Psoas muscle (tissue), 8 donors: Measurements from ENCODE around the gene DTD1. TPM values are rescaled to one million over a fixed set of nuclear protein-coding genes. Genes with fewer than 3 reads are reported as not detected.

Experiments used
- ATAC-seq, 4 donors: fragments of 200-7000 bp; cut with Tn5 transposase; one replicate each; pipeline ENCODE4 v1.9.1; 2020; ENCODE audit warnings: moderate library complexity in 3 of 4, mild to moderate bottlenecking in 2 of 4
- DNase-seq, 2 donors: peaks; one replicate each; pipeline ENCODE4 v3.0.0-alpha.2; 2020
- H3K27ac ChIP-seq: fragments of 200-600 bp; one replicate; pipeline ENCODE4 v1.8.0; 2022
- H3K27me3 ChIP-seq, 3 donors: fragments of 200-600 bp in 1 of 3; one replicate each; pipeline versions ENCODE4 v1.6.1 to v1.8.0; 2013 to 2022; ENCODE audit warnings: low read length in 2 of 3, mild to moderate bottlenecking in 2 of 3, moderate library complexity in 1 of 3; ENCODE audit not compliant: insufficient read depth in 3 of 3
- H3K36me3 ChIP-seq, 2 donors: fragments of 200-600 bp in 1 of 2; one replicate each; pipeline versions ENCODE4 v1.6.1 to v1.8.0; 2013 to 2022; ENCODE audit warnings: low read depth in 1 of 2, mild to moderate bottlenecking in 1 of 2, moderate library complexity in 1 of 2; ENCODE audit not compliant: insufficient read depth in 1 of 2
- H3K4me1 ChIP-seq: fragments of 200-600 bp; one replicate; pipeline ENCODE4 v1.8.0; 2022
- H3K4me3 ChIP-seq: fragments of 200-600 bp; one replicate; pipeline ENCODE4 v1.8.0; 2022; ENCODE audit warnings: mild to moderate bottlenecking
- H3K9me3 ChIP-seq: fragments of 200-600 bp; one replicate; pipeline ENCODE4 v1.8.0; 2022
- CTCF ChIP-seq: fragments of 200-600 bp; IDR thresholded peaks from one replicate; pipeline ENCODE4 v1.8.0; 2022; ENCODE audit warnings: antibody characterized with exemption
- WGBS, 3 donors: extraction: QIAGEN DNeasy Blood & Tissue Kit; methylation state at CpG; one replicate each; pipeline versions ENCODE4 v1.1.6 to v1.1.7; 2013; 5-methylcytosine and 5-hydroxymethylcytosine counted together
- intact Hi-C, 2 donors: fragments of 100-400 bp; cut with DNase I; formaldehyde crosslinking; loops; one replicate each; pipeline versions ENCODE4 v1.11.0 to v1.14.2; 2022
- polyA plus RNA-seq, 3 donors: library from polyadenylated mRNA; stranded (reverse); fragments of 200-250 nt; gene quantifications; one replicate each; pipeline ENCODE4 v1.2.3, GENCODE V29; 2013
- total RNA-seq, 4 donors: library from RNA; stranded (reverse); fragmentation: NEBNext Ultra II Directional in 2 of 4; extraction: Animal tissue kit (Norgen Biotek cat#: 25700) in 2 of 4; gene quantifications; one replicate each; pipeline versions ENCODE4 v1.2.1 to v1.2.4, GENCODE V29; 2021 to 2023
- donor health status: healthy with polysubstance abuse.
- donor health status: DM: no; HTN: no; CAD: no; lungs with moderate emphysema.
- donor health status: Bipolar disorder and iron deficiency.
- donor health status: healthy.
- donor health status: DM: yes; HTN: yes; CAD: no.
- donor health status: DM: no; HTN: no; CAD: no.
- donor health status: DM: no; HTN: no; CAD: no.
- donor health status: DM: yes; HTN: yes; CAD: no.

The DTD1 gene
- total and polyA plus RNA-seq, 7 donors, result 12.4 to 20.7 (median 18.2) TPM

DNA sequence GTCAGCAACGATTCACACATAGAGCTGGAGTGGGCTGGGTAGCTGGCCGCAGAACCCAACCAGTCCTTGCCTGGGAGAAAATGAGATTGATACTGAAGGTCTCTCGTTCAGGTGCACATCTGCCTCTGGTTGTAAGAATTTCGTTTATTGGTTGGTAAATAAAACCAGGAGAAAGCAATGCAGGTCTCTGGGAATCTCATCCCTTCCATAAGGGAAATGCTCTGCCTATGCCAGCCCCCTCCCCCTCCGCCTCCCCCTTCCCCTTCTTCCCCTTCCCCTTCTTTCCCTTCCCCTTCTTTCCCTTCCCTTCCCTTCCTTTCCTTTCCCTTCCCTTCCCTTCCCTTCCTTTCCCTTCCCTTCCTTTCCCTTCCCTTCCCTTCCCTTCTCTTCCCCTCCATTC, 107.3 kb downstream of the DTD1 start:
- ATAC-seq (no peak), DNase-seq (no peak)
- H3K4me3 ChIP-seq, result no peak overlapping the region
- no peaks in the 10 kb centered on the region for H3K27me3 ChIP-seq
- no peaks in the 10 kb centered on the region for H3K4me1 ChIP-seq
- WGBS, 3 donors, result 75 to 78% (median 75%) methylated on average over 5 of the region's 5 CpGs
- intact Hi-C loops, result no loop called here
- TF ChIP-seq CTCF, result no peak
- no peaks in the 10 kb centered on the region for H3K9me3 ChIP-seq
- no peak overlapping the region for H3K27ac ChIP-seq
- H3K36me3 ChIP-seq, result no peaks in the 10 kb centered on the region

GRCh38 chr20:18698735-18699380, 111.0 kb downstream of the DTD1 start:
- intact Hi-C loops, result no loop called here
- DNase-seq, result no peak
- ATAC-seq, result no peak
- H3K4me1 ChIP-seq, result no peaks in the 10 kb centered on the region
- H3K27me3 ChIP-seq, result no peaks in the 10 kb centered on the region
- H3K36me3 ChIP-seq, result no peaks in the 10 kb centered on the region
- no peaks in the 10 kb centered on the region for H3K9me3 ChIP-seq
- H3K27ac ChIP-seq, result no peak overlapping the region
- no peak for TF ChIP-seq CTCF
- H3K4me3 ChIP-seq, result no peak overlapping the region
- WGBS, 3 donors, result 92 to 94% (median 94%) methylated on average over 4 of the region's 4 CpGs

DNA sequence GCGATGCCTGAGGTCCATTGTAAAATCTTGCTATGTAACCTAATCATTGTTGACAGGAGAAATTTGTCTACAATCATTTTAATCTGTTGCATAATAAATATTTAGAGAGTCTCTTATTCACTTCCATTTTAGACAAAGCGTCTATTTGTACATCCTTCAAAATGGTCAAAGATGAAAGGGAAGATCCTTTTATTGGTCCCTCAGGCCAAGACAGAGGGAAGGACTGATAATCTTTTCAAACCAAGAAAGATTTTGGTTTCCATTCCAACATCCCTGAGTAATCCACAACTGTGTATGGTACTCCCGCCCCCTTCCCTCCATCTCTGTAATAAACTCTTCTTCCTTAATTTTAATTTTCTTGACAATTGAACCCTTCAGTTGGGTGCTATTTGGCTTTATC, 114.1 kb downstream of the DTD1 start:
- intact Hi-C loops, result no loop called here
- ATAC-seq, result no peak
- 80 to 97% (median 97%) methylated on average over 3 of the region's 3 CpGs for WGBS, 3 donors

DNA sequence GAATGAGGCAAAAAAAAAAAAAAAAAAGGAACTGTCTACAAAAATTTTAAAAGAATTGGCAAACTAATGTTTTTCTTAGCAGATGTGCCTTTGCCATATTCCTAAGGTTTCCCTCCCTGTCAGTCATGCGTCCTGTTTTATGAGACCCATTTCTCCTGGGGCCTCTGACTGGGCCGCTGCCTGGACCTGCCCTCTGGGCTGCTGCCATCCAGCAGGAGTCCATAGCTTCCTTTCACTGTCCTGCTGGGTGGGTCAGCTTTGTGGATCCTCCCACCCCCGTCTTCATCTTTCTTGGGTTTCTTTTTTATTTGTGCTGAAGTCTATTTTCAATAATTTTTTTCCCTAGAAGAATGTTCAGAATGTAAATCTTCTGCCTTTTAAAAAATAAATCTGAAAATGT, 114.9 kb downstream of the DTD1 start:
- 31 to 46% (median 39%) methylated on average over 3 of the region's 3 CpGs for WGBS, 3 donors
- H3K4me3 ChIP-seq, result no peak overlapping the region
- H3K4me1 ChIP-seq, result peaks cover 3% of the 10 kb centered on the region
- no peak for TF ChIP-seq CTCF
- DNase-seq (peak; percentile 37 to 74), ATAC-seq (no peak)
- H3K27me3 ChIP-seq, result no peaks in the 10 kb centered on the region
- no peaks in the 10 kb centered on the region for H3K36me3 ChIP-seq
- intact Hi-C loops, result no loop called here
- H3K9me3 ChIP-seq, result no peaks in the 10 kb centered on the region
- H3K27ac ChIP-seq, result no peak overlapping the region

More for the DNA sequence above, 114.1 kb downstream of the DTD1 start:
- Histone ChIP-seq H3K4me3 (no peak overlapping the region), H3K36me3 (no peaks in the 10 kb centered on the region), H3K4me1 (peaks cover 3% of the 10 kb centered on the region), H3K9me3 (no peaks in the 10 kb centered on the region), H3K27ac (no peak overlapping the region), H3K27me3 (no peaks in the 10 kb centered on the region)
- TF ChIP-seq CTCF, result no peak
- no peak for DNase-seq

DNA sequence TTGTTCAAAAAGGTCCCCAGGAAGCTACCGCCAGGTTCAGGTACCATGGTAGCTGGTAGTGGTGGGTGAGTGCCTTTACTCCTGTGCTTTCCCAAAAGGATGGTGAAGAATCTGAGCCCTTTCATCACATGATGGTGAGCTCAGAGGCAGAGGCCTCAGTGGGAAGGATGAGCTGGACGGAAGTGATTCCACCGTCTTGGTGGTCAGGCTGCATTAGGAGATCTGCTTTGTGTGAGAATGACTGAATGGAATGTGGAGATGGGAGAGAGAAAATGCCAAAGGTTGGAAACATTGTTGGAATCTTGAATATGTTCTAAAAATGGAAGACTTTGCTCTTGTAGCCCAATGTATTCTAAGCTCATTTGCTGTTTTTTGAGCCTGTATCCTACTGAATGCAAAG, 117.6 kb downstream of the DTD1 start:
- no peak overlapping the region for H3K4me3 ChIP-seq
- no peaks in the 10 kb centered on the region for H3K27me3 ChIP-seq
- no peaks in the 10 kb centered on the region for H3K9me3 ChIP-seq
- intact Hi-C loops, result no loop called here
- no peaks in the 10 kb centered on the region for H3K36me3 ChIP-seq
- no peak overlapping the region for H3K27ac ChIP-seq
- WGBS, 3 donors, result 72 to 86% (median 72%) methylated on average over 3 of the region's 3 CpGs
- no peak for TF ChIP-seq CTCF
- peaks cover 3% of the 10 kb centered on the region for H3K4me1 ChIP-seq
- DNase-seq (no peak), ATAC-seq (no peak)
